Activated T-cell treated with anti-CD3 and anti-CD28 coated beads for 1 hour (primary cell): ENCODE data around the gene SCN5A.

Experiments used
- DNase-seq: peaks from one replicate; pipeline ENCODE4 v3.0.0-alpha.2; 2020; ENCODE audit warnings: low read depth

The SCN5A gene

DNA sequence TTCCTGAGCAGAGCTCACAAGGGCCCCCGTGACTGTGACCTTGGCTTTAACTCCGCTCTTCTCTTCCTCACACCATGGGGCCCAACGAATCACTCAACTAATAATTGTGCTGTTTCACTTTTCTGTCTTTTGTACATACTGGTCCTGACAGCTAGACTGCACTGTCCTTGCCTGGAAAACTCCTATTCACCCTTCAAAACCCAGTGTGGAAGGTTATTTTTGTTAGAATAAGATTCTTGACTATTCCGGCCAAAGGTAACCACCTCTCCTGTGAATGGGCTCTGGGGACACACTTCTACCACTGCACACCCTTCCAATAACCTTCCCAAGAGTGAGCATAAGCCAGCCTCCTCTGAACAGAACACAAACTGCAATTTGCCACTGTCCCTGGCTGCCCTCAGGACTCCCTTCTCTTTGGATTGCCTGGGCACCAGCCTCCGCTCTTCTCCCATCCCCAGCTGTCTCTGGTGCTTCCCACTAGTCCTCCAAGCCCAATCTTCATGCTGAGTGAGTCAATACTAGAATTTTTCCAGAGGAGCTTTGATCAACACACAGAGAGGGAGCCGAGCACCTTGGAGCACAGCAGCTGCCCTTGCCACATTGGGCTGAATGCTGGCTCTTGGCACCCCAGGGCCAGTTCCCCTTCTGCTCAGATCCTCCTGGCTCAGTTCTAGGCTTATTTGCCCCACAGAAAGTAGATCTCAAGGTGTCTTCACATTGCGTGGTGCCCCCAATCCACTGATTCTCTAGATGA lies 2.1 kb downstream of the SCN5A start:
- DNase-seq, result no peak

- DNase-seq, result no peak
These were observed 2.9 kb downstream of the SCN5A start for GRCh38 chr3:38646630-38647029.

GRCh38 chr3:38646062-38646461 lies 3.4 kb downstream of the SCN5A start:
- DNase-seq, result no peak

DNA sequence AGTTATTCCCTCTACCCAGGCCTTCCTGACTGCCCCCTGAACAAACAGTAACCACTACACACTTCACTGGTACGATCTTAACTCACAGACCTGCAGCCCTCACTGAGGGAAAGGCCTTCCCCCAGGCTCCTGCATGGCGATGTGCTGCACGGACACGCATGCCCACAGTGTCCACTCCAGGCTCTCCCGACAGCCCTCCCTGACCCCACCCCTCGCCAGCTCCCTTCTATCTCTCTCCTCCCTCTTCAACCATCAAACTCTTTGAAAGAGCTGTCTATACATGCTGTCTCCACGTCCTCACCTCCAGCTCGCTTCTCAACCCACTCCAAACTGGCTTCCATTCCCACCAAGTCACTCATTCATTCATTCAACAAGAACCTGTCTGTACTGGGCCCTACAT lies 3.9 kb downstream of the SCN5A start:
- no peak for DNase-seq

GRCh38 chr3:38645076-38645475 lies 4.4 kb downstream of the SCN5A start:
- DNase-seq, result no peak

GRCh38 chr3:38644662-38645053 lies 4.8 kb downstream of the SCN5A start:
- DNase-seq, result no peak

DNA sequence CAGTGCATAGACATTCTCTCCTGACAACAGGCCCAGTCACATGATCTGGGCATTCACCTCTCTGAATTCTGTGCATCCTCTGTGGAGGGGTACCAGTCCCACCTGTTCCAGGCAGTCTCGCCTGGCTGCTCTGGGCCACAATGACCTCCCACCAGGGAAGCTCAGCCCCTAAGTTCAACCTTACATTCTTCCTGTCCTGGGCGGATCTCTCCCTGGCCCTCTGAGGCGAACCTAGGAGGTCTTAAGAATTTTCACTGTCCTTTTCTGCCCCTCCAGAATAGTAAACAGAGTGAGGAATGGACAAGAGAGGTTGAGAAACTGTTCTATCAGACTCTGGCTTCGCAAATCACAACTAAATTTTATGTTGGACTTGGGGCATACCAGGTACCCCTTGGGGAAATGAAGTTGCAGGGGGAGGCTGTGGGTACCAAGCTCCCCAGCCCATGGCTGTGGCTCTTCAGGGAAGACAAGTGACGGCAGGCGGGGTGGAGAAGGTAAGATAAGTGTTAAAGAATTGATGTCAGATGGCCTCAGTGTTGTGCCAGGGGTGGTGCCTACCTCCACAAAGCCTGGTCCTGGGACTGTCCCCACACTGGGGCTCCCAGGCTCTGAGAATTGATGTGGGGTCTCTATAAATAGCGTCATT lies 5.3 kb downstream of the SCN5A start:
- no peak for DNase-seq

DNA sequence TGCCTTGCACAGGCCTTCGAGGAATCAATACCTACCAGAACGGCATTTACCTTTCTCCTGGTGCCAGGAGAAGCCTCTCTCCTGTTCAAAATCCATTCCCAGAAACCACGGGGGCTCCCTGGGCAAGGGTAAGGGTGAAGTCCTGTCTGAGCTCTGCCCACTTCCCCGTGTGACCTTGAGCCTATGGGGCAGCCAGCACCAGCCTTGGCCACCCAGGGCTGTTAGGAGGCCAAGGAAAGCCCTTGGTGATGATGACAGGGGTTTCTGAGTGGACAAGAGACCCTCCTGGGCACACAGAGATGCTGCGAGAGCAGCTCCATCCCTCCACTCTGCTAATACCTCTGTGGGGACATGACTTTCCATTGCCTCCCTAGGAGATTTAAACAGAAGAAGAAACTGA lies 5.9 kb downstream of the SCN5A start:
- DNase-seq, result no peak

DNA sequence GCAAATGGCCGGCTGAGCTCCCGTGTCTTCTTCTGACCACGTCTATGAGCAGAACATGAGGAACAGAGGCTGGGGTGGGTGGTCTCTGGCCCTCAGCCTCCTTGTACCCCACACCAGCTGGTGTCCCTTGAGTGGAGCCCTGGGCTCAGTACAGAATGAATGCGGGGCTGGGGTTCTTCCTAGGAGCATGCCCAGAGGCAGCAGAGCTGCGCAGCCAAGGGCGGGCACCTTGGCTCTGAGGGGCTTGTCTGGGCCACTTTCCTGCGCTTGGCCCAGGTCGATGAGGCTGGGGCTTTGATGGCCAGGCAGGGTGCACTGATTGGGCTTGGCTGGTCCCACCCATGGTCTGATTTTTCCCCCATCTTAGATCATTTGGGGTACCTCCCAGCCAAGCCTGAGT lies 6.4 kb downstream of the SCN5A start:
- DNase-seq, result no peak

DNA sequence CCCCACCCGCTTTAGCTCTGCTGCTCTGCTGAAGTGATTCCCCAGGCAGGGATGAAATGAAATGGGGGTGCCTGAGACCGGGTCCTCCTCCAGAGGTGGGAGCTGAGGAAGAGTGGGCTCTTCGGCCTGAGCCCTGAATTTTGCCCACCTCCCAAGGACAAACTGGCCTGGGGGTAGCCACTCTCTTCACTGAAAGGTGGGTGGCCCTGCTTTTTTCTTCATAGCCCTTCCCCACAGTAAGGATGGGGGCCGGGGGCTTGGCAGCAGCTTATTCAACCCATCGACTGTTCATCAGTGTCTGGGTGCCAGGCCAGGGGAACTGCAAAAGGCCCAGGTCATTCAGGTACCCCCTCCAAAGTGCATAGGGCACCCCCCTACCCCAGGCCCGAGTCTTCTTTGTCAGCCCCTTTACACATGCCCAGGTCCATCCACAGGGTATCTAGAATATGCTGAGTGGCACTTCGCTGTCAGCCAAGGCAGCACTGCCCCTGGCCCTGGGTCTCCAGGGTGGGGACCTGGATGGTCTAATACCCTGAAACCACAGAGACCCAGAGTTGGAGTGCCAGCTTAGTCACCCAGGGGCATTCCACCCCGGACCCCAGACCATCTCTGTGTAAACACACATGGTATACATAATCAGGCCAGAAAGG lies 7.9 kb downstream of the SCN5A start:
- DNase-seq, result no peak

DNA sequence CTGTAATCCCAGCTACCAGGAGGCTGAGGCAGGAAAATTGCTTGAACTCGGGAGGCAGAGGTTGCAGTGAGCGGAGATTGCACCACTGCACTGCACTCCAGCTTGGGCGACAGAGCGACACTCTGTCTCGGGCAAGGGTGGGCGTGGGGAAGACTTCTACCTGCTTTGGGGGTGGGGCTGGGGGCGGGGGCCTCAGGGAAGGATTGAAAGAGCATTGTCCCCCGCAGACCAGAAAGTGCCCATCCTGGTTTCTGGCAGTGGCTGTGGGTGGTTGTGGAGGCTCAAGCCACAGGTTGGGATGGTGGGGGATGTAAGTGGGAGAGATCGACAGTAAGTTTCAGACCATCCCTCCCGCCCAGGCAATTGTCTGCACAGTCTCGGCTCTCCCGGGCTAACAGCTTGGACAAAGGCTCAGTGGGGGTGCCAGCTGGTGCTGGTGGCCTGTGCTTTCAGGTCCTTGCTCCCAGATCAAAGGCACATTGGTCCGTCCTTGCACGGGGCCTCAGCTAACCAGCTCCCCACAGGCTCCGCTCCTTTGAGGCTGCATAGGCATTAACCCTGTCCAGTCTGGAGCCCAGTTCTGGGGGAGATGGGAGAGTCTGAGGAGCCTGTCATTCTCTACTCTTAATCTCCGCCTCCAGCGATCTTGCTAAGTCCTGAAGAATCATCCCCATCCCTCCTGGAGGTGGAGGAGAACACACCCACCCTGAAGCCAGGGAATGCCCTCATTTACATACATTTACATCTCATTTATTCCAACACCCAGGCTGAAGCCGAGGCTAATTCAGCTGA lies 8.6 kb downstream of the SCN5A start:
- no peak for DNase-seq

- no peak for DNase-seq
These were observed 11.1 kb downstream of the SCN5A start for GRCh38 chr3:38638354-38638753.

GRCh38 chr3:38637906-38638305 lies 11.6 kb downstream of the SCN5A start:
- DNase-seq, result no peak

DNA sequence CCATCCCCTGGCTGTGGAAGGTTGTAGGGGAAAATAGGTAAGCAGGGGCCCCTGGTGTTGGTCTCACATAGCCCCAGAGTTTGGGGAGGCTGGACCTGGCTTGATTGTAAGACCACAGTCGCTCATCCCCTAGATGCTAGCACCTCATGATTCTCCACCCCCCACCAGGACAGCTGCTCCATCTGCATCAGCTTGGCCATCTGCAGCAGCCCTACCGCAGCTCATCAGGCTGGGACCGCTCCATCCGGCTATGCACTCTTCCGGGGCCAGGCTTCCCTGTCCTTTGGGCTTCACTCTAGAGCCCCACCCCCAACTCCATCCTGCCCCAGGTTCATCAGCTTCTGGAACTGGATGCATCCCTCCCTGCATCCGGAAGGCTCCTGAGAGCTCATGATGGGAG lies 12.6 kb downstream of the SCN5A start:
- DNase-seq, result no peak

- no peak for DNase-seq
These were observed 13.0 kb downstream of the SCN5A start for GRCh38 chr3:38636464-38636863.

DNA sequence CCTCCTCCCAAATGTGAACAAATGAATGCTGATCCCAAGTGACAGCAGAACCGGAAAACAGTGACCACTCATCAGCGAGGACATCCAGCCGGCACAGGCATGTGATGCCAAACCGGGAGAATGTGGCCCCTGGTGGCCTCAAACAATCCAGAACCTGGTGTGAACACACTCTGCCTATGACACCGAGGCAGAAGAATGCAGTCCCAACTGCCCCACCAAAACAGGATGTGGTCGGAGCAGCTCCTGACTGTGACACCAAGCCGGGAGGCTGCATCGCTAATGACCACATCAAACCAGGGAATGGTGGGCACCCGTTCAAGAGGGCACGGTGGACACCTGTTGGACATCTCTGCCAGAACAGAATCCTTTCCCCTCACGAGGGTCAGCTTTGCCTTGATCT lies 15.4 kb downstream of the SCN5A start:
- DNase-seq, result no peak

DNA sequence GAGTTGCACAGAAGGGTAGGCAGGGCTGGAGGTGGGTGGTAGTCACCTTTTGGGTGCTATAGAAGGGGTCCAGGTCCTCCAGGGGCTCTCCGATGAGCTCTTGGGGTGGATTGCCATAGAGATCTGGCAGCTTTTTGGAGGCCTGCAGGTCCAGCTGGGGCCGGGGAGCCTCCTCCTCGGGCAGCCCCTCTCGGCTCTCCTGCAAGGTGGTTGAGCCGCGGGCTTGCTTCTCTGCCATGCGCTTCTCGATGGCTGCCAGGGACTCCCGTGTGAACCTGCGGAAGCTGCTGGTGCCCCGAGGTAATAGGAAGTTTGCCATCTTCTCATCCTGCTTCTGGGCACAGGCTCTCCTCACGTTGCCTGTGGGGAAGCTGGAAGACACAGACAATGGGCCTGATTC lies 16.5 kb downstream of the SCN5A start:
- no peak for DNase-seq

- DNase-seq, result no peak
These were observed 18.9 kb downstream of the SCN5A start for GRCh38 chr3:38630606-38631005.

DNA sequence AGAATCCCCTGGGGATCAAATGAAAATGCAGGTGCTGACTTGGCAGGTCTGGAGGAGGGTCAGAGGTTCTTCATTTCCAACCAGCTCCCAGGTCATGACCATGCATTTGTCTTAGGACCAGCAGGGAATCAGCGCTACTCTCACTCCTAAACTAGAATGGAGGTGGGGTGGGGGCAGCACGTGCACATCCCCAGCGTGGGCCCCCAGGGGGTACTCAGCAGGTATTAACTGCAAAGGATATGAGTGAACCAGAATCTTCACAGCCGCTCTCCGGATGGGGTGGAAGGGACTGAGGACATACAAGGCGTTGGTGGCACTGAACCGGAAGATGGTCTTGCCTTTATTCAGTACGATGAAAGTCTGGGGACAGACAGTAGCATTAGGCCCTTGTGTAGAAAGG lies 19.4 kb downstream of the SCN5A start:
- no peak for DNase-seq

GRCh38 chr3:38628835-38629234 lies 20.7 kb downstream of the SCN5A start:
- DNase-seq, result no peak

DNA sequence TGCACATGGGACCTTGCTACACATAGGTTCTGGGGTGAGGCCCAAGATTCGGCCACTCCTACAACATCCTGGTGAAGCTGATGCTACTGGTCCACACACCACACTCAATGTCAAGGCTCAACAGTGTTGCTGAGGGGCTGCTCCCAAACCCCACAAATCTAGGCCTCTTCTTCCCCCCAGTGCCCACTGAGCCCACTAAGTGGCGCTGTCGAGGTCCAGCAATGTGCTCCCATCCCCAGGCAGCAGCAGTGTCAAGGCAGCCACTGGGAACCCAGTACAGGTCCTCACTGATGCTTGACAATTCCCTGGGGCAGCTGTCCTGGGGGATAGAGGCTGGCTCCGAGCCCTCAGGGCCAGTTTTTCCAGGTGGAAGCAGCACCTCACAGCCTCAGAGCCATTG lies 21.5 kb downstream of the SCN5A start:
- DNase-seq, result no peak

DNA sequence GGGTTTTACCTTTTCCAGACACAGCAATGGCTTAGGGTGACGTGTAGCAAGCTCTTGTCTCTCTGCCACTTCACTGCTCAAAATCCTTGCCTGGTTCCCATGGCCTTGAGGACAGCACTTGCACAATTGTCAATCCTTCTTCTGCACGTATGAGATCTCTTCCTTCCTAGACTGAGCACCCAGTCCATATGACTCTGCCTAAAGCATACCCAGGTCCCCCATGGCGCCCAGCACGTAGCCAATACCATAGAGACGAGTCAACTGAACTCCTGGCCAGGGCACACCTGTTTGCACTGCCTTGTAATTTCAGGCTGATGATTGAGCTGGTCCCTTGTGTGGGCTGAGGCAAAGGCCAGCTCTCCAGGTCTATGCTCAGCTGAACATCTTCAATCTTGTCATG lies 23.3 kb downstream of the SCN5A start:
- DNase-seq, result no peak

DNA sequence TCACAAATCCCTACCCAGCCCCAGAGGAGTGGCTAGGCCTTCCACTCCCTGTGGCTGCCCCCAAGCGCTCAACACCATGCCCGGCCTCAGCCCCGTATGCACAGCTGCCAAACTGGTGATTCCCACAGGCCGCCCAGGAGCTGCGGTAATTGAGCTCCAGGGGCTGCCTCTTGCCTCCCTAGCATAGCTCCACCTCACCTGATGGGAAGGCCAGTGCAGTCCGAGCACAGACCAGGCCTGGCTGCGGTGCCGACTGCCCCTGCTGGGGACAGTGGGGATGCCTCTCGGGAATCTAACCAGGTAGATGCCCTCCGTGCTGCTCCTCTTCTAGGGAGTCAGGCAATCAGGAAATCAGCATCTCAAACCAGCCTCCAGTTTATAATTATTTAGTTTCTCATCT lies 25.9 kb downstream of the SCN5A start:
- DNase-seq, result no peak
